Right kidney (tissue), 1 donor: ENCODE data around the gene MAML2.
A peak's percentile ranks its signal among the peaks of the same experiment; 100 is the strongest.

ENCODE experiments used
- DNase-seq: peaks from one replicate; pipeline ENCODE4 v3.0.0-alpha.2; 2016

MAML2 gene

DNA sequence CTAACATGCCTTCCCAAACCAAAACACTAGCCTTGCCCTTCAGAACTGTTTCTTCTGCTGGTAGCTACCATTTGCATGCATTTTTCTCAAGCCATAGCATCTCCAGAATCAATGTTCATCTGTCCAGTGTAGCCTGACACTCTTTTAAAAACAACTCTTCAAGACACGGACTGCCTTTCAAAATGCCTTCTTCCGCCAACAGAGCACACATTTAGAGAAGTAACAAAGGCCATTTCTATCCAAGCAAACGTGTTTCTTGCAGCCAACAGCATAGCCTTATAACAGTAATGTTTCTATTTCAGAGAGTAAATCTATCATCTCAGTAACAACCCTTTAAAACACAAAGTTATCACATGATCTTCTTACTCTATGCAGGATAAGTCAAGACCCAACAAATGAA, 275.8 kb downstream of the MAML2 start:
- DNase-seq, result no peak

DNA sequence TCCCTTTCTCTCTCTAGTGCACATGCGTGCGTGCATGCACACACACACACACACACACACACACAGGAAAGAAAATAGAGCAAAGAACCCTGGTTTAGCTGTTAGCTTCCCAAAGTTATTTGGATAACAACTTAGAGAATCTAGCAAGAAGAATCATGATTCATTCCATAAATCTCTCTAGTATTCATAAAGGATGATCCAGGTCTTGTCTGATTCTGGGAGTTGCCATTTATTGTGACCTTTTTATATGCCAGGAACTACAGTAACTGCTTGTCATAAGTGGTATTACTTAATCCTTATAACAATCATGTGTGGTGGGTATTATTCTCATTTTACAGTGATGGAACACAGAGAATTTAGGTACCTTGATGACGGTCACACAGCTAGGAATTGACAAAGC, 277.6 kb downstream of the MAML2 start:
- no peak for DNase-seq

DNA sequence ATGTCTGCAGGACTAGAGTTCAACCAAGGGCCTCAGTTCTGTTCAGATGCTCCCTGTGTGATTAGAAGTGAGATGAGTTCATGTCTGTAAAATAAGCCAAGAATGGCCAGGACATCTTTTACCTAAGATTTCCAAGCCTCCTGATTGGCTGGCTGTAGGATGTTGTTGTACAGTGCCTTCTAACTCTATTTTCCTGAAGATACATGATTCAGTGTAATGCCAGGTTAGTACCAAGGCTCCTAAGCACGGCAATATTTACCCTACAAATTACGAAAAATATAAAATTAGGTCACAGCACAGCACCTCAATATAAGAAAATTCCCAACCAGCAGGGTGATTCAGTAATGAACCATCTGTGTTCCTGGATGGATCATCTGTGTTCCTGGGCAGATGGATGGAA, 279.1 kb downstream of the MAML2 start:
- no peak for DNase-seq

DNA sequence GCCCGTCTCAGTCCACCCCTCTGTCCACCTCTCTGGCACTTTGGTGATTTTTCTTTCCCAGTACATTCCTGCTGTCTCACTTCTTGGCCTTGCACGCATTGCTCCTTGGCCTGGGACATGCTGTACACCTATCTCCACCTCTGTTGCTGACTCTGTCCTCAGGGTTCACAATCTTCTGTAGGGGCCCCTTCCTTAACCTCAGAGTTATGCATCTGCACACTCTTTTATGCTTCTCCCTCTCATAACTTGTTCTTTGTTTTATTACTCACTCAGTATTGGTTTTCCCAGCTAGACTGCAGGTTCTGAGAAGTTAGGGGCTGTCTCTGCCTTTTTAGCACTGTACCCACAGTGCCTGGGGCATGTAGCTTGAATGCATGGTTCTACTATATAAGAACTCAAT, 279.9 kb downstream of the MAML2 start:
- DNase-seq, result no peak

DNA sequence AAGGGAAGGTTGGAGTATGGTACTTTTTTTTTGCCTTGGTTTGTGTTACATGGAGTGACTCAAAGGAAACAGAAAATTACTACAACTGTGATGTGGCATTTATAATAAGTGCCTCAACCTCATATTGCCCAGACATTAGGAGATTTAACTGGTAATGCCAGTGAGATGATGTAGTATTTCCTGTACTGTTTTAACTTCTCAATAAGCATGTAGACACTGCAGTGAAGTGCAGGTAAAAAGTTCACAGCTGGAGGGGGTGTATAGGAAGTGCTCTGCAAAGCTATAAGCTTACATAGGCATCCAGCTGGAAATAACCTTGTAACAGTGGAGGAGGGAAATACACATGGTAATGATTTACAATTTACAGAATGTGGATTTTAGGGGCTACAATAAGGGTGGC, 280.9 kb downstream of the MAML2 start:
- DNase-seq, result no peak

DNA sequence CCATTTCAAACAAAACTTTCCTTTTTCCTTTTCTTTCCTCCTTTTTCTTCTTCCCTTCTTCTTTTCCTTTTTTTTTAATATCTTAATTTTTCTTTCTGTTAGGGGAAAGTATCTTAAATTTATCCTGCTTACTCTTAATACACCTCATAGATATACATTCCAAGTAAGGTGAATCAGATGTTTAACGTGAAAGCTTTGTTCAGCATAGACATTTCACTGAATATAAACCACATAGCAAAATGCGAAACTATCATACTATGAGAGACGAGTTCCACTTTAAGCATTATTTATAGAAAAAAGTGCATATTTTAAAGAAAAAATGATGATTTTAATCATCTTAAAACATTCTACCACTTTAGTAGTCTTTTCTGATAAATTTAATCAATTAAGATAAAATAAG, 281.3 kb downstream of the MAML2 start:
- no peak for DNase-seq

DNA sequence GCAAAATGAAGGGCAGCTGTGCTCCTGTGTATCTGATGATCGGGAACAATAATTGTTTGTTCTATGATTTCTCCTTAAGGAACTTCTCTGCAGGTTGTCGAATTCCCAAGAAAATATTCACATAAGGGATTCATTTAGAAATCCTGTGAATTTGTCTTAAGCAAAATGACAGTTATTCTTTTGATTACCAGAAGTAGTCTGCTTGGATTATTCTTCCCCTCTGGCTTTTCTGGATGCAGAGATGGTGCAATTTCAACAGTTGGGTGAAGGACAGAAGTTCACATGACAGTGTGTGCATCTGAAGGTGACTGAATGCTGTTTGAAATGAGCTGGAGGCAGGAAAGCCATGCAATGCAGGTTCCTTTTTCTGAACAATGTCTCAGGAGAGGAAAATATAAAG, 281.9 kb downstream of the MAML2 start:
- no peak for DNase-seq

DNA sequence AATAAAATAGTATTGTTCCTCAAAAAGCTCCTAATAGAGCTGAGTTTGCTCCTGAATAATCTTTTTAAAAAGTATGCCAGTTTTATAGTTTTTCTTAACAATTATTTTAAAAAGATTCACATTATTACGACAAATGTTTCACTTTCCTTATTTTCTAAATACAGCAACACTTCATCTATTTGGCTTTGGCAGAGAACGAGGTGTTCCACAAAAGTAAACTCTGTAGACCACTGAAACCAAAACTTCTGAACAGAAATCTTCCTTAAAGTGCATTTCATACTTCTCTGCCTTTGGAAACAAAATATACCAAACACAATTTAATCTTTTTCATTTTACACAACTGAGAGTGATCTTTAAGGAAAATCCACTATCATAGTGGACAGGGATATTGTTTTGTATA, 285.5 kb downstream of the MAML2 start:
- DNase-seq, result no peak

DNA sequence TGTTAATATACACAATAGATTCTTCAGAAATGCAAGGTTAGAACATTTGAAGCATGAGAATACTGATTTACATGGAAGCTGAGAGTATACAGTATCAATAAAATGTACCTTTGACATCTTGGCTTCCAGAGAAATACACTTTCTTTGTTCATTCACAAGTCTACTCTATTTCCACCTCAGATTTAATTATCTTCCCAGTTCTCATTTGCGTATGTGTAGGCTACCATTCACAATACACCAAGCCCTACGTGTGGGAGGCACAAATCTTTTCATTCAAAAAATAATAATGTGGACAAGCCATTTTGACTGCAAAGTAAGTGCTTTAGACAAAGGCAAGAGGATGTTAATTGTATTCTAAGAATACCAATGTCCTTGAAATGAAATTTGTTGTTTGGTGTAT, 286.4 kb downstream of the MAML2 start:
- no peak for DNase-seq

DNA sequence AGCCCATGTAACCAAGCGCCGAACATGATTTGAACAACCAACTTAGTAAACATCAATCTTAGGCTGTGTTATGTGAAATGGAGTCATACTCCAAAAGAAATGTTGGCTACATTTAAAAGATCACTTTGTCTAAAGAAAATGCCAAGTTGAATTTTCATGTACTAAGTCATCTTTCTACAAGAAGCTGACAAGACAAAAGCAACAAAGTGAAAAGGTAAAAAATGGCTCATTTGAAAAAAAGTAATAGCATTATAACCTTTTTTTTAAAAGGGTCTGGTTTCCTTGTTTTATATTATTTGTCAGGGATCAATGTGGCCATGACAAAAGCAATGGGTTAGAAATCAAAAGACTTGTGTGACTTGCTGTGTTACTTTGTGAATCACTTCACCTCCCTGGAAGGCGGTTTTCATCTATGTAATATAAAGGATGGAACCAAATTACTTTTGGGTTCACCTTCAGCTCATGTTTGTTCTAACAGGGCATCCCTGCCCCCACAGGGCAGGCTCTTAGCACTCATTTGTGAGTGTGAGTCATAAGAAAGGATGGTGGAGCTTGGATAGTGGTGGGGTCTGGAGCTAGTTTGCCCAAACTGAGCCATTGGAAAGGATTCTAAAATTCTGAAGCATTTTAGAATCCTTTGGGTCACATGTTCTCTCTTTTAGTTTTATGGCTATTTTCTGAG, 287.1 kb downstream of the MAML2 start:
- DNase-seq, result no peak

DNA sequence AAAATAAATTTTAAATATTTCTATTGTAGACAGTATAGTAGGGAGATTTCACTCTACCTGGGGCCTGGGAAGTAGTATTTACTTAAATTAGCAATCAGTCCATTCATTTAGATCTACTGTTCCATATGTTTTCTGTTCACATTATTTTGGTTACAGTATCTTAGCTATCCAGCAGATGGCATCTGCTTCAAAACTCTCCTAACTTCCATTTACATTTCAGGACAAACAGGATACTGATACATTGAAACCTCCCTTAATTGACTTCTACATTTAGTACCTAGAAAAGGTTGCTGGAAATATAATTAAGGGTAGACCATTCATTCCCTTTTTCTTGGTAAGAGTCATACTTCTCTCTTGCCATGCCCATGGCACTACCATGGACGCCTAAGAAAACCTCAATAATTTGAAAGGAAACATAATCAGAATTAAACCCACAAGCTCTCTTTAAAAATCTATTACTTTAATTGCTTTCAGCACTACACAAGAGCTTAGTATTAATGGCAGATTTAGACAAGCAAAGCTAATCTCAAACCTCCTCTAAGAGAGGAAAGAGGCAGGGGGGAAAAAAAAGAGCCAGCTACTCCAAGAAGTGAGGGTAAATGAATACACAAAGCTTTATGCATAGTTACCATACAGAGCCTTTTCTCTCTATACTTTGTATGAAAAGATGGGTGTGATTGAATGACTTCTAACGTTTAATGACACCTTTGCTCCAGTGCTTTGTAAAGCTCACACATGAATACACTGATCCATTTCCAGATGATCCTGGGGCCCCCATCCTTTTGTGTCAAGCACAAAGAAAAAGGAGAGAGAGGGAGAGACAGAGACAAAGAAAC, 287.9 kb downstream of the MAML2 start:
- DNase-seq, result no peak

DNA sequence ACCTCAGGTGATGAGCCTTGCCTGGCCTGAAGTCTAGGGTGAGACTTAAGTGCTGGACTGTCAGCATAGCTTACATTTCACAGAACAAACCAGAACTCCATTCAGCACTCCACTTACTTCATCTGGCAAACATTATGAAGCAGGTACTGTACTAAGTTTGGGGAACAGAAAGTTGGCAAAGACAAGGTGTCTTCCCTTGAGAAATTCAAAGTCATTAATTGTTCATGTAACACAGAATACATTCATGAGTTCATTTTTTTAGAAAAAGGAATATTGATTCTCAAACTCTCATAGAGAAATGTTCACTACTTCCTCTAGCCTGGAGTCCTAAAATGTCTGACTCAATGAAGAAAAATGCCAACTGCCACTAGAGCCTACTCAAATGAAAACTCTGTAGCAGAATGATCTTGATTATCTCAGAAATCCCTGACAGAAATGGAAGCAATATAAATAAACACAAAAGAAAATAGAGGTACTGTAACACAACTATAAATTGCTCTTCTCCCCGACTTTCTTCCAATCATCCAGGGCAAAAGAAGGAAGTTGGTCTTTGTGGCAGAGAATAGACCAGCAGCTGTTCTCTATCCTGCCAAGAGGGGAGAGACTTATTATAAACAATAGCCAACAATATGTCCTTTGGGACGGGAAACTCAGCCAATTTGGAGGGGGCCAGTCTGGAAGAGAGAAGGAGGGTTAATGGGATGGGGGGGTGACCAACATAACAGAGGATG, 289.9 kb downstream of the MAML2 start:
- no peak for DNase-seq

DNA sequence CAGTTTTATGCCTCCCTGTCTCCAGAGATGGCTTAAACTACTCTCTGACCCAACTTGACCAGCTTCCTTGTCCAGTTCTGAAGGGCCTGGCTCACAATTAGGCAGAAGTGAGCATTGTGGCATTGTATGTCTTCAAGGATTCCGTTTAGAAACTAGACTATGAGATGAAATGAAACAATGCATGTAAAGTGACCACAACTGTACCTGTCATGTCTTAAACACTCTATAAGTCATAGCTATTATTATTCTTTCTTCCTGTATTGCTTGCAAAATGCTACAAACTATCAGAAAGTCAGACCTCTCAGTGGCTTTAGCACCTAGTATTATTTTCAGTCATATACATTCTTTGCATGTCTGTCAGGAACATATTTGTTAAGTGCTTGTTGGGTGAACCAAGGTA, 291.2 kb downstream of the MAML2 start:
- DNase-seq, result no peak

DNA sequence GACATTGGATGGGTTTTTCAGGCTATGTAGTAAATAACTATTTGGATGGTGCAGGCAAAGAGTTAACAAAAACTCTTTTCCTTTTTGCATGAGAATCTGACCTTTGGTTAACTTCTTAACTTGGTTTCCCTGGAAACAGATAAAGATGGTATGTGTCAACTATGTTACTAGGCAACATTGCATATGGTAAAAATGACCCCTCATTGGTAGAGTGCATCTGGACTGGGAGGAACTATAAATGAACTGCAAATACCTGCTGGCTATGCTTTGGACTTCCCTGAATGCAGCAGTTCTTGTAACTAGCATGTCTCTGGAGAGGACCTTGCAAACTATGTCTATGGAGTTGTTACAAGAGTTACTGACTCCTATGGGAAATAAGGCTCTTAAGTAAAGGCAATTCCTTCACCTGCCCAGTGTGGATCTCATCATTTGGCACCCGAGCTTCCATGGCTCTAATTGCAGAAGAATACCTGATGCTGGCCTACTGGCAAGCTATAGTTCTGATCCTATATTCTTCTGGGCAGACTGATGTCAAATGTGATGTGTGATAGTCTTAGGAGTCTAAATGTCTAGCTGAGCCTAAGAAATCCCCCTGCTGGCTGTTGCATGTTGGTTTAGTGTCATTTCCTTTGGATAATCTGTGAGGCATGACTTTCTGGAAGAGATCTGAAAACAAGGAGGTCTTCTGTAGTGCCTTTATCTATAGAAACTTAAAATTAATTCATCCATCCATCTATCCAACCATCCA, 292.4 kb downstream of the MAML2 start:
- no peak for DNase-seq

DNA sequence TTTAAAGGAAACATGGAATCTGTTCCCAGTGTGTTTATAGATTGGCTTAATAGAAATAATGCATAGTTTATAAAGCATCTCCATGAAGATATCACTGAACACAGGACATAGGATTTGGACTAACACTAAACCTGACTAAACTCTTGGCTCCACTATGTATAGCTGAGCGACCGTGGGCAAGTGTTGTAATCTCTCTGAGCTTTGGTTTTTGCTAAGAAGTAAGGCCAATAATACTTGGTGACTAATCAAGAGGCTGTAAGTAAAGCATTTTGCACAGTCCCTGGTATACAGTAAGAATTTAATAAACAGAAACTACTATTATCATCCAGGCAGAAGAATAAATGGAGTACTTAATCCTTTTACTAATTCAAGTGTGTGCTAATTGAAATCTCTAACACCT, 293.6 kb downstream of the MAML2 start:
- DNase-seq, result no peak

DNA sequence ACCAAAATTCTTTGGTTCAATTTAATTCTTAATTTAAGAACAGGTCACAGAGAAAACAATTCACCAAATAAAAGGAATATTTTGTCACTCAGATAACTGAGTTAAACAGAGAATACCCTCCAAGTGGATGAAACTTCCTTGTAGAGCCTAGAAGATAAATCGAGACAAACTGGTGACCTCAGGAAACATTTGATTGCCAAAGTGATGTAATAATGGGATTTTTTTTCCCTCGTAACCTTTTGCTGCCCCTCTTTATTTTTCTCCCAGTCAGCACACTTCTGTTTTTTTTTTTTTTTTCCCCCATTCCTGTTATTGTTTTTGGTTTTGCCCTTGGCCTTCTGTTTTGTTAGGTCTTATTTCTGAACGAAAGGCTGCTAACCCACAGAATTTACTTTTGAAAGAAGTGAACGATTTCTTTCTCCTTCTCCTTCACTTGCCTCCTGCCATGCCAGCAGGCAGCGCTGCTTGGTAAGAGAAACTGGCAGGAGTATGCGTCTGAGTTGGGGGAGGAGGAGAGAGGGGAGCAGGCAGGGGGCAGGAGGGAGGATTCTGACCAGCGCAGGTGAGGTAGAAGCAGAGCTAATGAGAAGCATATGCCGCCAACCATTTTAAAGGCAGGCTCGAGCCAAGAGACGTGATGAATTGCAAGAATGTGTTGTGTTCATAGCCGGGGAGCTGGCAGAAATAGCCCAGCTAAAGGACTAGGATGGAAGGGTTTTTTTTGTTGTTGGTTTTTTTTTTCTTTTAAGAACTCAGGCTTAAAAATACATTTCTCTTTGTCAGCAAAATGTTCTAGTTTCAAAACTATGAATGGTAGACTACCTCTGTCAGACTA, 297.2 kb downstream of the MAML2 start:
- DNase-seq, result peak; percentile 47

DNA sequence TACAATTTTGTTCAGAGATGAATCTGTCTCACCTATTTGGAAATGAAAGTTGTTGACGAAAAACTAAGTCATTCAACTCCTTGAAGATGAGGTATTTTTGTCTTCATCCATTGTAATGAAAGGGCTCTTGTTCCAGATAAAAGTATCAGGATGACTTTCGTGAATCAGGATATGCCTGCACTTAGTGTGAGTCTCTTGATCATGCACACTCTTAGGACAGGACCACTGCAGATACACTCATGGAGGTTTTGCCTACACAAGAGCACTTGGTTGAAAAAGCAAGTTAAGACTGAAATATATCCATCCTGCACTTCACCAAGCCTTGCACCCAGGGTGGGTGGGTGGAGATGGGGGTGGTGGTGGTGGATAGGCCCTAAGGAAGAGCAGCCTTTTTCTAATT, 298.2 kb downstream of the MAML2 start:
- no peak for DNase-seq

DNA sequence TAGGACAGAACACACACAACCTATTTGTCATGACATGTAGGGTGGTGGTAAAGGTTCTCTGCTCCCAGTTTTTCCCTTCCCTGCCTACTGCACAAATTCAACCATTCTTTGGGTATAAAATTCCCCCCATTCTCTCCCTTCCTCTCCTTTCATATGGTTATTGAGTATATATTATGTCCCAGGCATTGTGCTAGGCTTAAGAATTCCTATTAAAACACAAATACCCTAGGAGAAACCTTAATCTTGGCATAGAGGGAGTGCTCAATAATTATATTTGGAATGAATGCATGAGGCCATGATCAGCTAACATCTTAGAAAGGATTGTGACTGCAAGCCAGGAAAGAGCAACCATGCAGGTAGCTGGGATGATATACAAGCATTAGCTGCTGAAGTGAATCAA, 298.7 kb downstream of the MAML2 start:
- DNase-seq, result no peak

DNA sequence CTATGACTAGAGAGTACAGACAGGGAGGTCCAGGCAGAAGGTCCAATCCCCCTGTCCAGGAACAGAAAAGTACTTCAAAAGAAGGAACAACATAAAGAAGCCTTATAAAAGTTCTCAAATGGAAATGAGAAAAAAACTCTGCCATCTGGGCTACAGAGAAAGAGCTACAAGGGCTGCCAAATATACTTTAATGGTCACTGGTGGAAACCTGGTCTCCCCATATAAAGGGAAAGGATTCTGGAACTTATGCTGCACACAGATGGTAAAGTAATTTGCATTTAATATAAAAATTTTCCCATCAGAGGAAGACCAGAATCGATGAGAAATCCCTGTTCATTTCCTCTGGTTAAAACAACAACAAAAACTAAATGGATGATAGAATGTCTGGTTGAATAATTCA, 299.7 kb downstream of the MAML2 start:
- no peak for DNase-seq

DNA sequence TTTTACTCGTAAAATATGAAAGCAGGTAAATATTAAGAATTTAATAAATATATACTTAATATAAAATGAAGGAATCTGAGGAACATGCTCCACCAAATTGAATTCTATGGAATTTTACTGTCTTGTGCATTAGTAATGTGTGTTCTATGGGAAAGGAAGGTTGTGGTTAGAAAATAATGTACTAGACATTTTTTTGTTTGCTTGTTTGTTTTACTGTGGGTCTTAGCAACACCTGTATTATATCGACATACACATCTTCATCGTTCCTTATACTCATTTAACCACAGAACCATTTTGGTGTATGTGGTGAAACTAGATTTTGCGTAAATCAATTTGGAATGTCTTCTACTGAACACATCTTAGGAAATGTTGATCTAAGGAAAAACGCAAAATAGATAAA, 304.9 kb downstream of the MAML2 start:
- DNase-seq, result no peak

DNA sequence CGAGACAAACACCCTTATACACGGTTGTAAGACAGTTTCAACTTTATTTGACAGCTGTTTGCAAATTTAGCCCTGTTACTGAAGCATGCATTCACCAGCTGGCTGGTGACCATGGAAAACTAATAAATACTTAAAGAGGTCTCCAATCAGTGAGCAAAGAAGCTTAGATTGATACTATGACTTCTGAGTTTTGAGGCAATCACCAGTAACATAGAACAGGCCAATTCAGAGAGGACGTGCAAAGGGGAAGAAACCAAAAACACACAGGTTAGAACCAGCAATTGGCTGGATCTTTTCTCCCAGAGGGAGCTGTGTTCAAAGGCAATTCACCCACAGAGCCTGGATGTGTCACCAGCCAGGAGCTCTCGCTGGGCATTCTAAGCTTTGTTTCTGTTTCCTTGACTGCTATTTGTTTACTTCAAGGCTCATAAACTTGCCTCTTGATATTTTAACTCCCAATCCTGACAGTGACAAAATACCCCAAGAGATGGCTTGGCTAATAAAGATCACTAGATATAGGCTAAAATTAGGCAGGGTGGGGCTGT, 305.5 kb downstream of the MAML2 start:
- DNase-seq, result no peak

DNA sequence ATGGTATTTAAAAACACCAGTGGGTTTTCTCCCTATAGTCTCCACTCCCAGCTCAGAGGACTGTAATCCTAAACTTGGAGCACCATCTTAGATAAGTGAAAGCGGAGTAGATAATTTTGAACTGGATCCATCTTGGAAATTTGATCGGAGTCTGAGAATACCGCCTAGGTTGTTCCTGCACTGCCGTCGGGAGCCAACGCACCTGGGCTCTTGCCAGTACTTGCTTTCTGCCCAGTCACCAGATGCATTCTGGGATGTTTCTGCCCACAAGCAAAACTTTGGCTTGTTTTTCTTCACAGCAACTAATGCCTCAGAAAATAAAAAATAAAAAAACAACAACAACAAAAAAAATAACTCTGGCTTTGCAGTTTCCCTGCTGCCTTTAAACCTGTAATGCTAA, 306.1 kb downstream of the MAML2 start:
- no peak for DNase-seq
